ENCODE data around the gene BTBD18. TPM values are rescaled to one million over a fixed set of nuclear protein-coding genes. Genes with fewer than 3 reads are reported as not detected.

The BTBD18 gene
- total and polyA plus RNA-seq, 4 donors: not detected

- H3K4me3 ChIP-seq: no peak overlapping the region
- no peak overlapping the region for H3K9ac ChIP-seq (ENCODE audit: insufficient read depth in 1 of 2, low read length in 2 of 2)
- H3K9me3 ChIP-seq (ENCODE audit: control insufficient read depth in 4 of 4, insufficient read depth in 3 of 4, low read length in 3 of 4): no peaks in the 10 kb centered on the region
- no peak for ATAC-seq (ENCODE audit: insufficient read depth, low FRiP score)
- WGBS, 2 donors: 92 to 95% methylated on average over 18 of the region's 18 CpGs
- H3K4me1 ChIP-seq (ENCODE audit: control insufficient read depth in 5 of 5, insufficient read depth in 5 of 5, low read length in 5 of 5): no peaks in the 10 kb centered on the region
- no peak for TF ChIP-seq CTCF (IDR thresholded peaks at IDR 0.05; ENCODE audit: control extremely low read depth, extremely low read depth)
- H3K36me3 ChIP-seq (ENCODE audit: control insufficient read depth in 4 of 4, insufficient read depth in 4 of 4, low read length in 4 of 4): peaks cover 32 to 50% (median 35%) of the 10 kb centered on the region in 4 donors
- H3K27ac ChIP-seq (ENCODE audit: low read depth in 1 of 2, low read length in 1 of 2): no peak overlapping the region
- no peak for DNase-seq
- H3K27me3 ChIP-seq (ENCODE audit: control insufficient read depth in 3 of 3, insufficient read depth in 3 of 3, low read length in 2 of 3): no peaks in the 10 kb centered on the region
Measured at GRCh38 chr11:57698843-57699365, 52.7 kb downstream of the BTBD18 start.

Small RNAs within 50 kb of the gene (small RNA-seq; reads per million reads assigned to genes)
- gene AP001931.1 (ENCODE audit: low replicate concordance): not detected
- gene TMX2-CTNND1 (ENCODE audit: low replicate concordance): not detected

Other genes starting within 250 kb of the BTBD18 start
- 10 to 100 TPM; 18.5 to 18.7 TPM for gene SLC43A1, start 236.1 kb downstream of the BTBD18 start, total RNA-seq
- gene SLC43A1, start 236.1 kb downstream of the BTBD18 start, polyA plus RNA-seq: 10 to 100 TPM; 10.3 to 14.8 TPM
- gene TIMM10, start 221.1 kb downstream of the BTBD18 start, total RNA-seq: 10 to 100 TPM; 10.4 to 46.5 TPM
- gene TIMM10, start 221.1 kb downstream of the BTBD18 start, polyA plus RNA-seq: 10 to 100 TPM; 45.1 to 64.7 TPM
- not detected for gene SMTNL1, start 214.2 kb downstream of the BTBD18 start, total RNA-seq
- not detected for gene SMTNL1, start 214.2 kb downstream of the BTBD18 start, polyA plus RNA-seq
- 10 to 100 TPM; 38.9 to 97.1 TPM for gene UBE2L6, start 184.1 kb downstream of the BTBD18 start, total RNA-seq
- 100 to 1,000 TPM in 1 of 2 donors, 10 to 100 TPM in 1; 44.9 to 129 TPM for gene UBE2L6, start 184.1 kb downstream of the BTBD18 start, polyA plus RNA-seq
- gene SERPING1, start 154.1 kb downstream of the BTBD18 start, total RNA-seq: 100 to 1,000 TPM; 102 to 407 TPM
- gene SERPING1, start 154.1 kb downstream of the BTBD18 start, polyA plus RNA-seq: 100 to 1,000 TPM; 214 to 418 TPM
- 1 to 10 TPM; 1.3 to 1.5 TPM for gene YPEL4, start 101.9 kb downstream of the BTBD18 start, total RNA-seq
- gene YPEL4, start 101.9 kb downstream of the BTBD18 start, polyA plus RNA-seq: 1 to 10 TPM in 1 of 2 donors, under 1 TPM in 1; 0.71 to 3.1 TPM
- gene CLP1, start 94.1 kb downstream of the BTBD18 start, total RNA-seq: 10 to 100 TPM in 1 of 2 donors, 1 to 10 TPM in 1; 6.5 to 12.4 TPM
- 10 to 100 TPM in 1 of 2 donors, 1 to 10 TPM in 1; 6.9 to 16.6 TPM for gene CLP1, start 94.1 kb downstream of the BTBD18 start, polyA plus RNA-seq
- 10 to 100 TPM; 37.5 to 63.2 TPM for gene ZDHHC5, start 83.7 kb downstream of the BTBD18 start, total RNA-seq
- 10 to 100 TPM; 28.7 to 48.4 TPM for gene ZDHHC5, start 83.7 kb downstream of the BTBD18 start, polyA plus RNA-seq
- gene MED19, start 39.6 kb downstream of the BTBD18 start, total RNA-seq: 10 to 100 TPM; 12.0 to 14.9 TPM
- gene MED19, start 39.6 kb downstream of the BTBD18 start, polyA plus RNA-seq: 10 to 100 TPM in 1 of 2 donors, 1 to 10 TPM in 1; 8.7 to 15.1 TPM
- gene TMX2, start 39.2 kb downstream of the BTBD18 start, total RNA-seq: 10 to 100 TPM; 55.1 to 71.8 TPM
- gene TMX2, start 39.2 kb downstream of the BTBD18 start, polyA plus RNA-seq: 10 to 100 TPM; 51.7 to 89.6 TPM
- 100 to 1,000 TPM in 1 of 2 donors, 10 to 100 TPM in 1; 77.3 to 123 TPM for gene SELENOH, start 10.3 kb downstream of the BTBD18 start, total RNA-seq
- gene SELENOH, start 10.3 kb downstream of the BTBD18 start, polyA plus RNA-seq: 100 to 1,000 TPM; 155 TPM
- gene CTNND1, start 10.0 kb upstream of the BTBD18 start, total RNA-seq: 100 to 1,000 TPM; 197 to 423 TPM
- gene CTNND1, start 10.0 kb upstream of the BTBD18 start, polyA plus RNA-seq: 10 to 100 TPM; 36.5 to 59.9 TPM

Measured in lung (tissue), 13 donors.